Tibial nerve (tissue), 4 donors: ENCODE measurements around the gene FAM13A.

ENCODE experiments used
- CTCF ChIP-seq, 5 experiments: fragments of 200-600 bp in 3 of 5; fragments of 450-650 bp in 2 of 5; sonication (generic) in 3 of 5; IDR thresholded peaks; one replicate each; pipeline ENCODE4 v1.5.1; 2016 to 2019; ENCODE audit warnings: antibody characterized with exemption in 5 of 5, mild to moderate bottlenecking in 3 of 5, moderate library complexity in 2 of 5
- EP300 ChIP-seq, 2 donors: sonication (generic); formaldehyde crosslinking; IDR thresholded peaks; one replicate each; pipeline ENCODE4 v1.6.1; 2017; ENCODE audit warnings: antibody characterized with exemption in 2 of 2, mild to moderate bottlenecking in 1 of 2
- POLR2A ChIP-seq, 2 donors: fragments of 450-650 bp; IDR thresholded peaks; one replicate each; pipeline ENCODE4 v1.6.1; 2017; ENCODE audit warnings: antibody characterized with exemption in 2 of 2, mild to moderate bottlenecking in 2 of 2, moderate library complexity in 2 of 2

- TF ChIP-seq CTCF (IDR thresholded peaks at IDR 0.05), result no peak
- TF ChIP-seq POLR2A (IDR thresholded peaks at IDR 0.05), result no peak
- TF ChIP-seq EP300 (IDR thresholded peaks at IDR 0.05), result no peak
These were observed 305.5 kb downstream of the FAM13A start for GRCh38 chr4:88751258-88752075.
